ENCODE data around the gene TDRKH.
"Not testable (repeated sequence)": the region's sequence is repeated elsewhere in the genome, so short reads cannot be mapped to it uniquely, and the experiment has no call there.

- TF ChIP-seq POLR2A, CTCF (IDR thresholded peaks at IDR 0.05): not testable (repeated sequence)
Observed at GRCh38 chr1:151769270-151769669, 21.0 kb downstream of the TDRKH start.
